Fibroblast of lung (primary cell): ENCODE results near the gene GPR25. TPM values are rescaled to one million over a fixed set of nuclear protein-coding genes. Genes with fewer than 3 reads are reported as not detected.

Experiments used
- DNase-seq, 2 donors: peaks; one replicate each; pipeline versions ENCODE4 v3.0.0 to v3.0.0-alpha.2; 2010; ENCODE audit warnings: low read depth in 2 of 2
- H2AFZ ChIP-seq: 2 replicates; pipeline ENCODE4 v1.5.1; 2012; ENCODE audit warnings: low read length, control low read depth, inconsistent platforms
- H3K27ac ChIP-seq: 2 replicates; pipeline ENCODE4 v1.5.1; 2011; ENCODE audit warnings: low read length, control low read depth; ENCODE audit not compliant: insufficient read depth
- H3K27me3 ChIP-seq: 2 replicates; pipeline ENCODE4 v1.5.1; 2011; ENCODE audit warnings: mild to moderate bottlenecking, low read length; ENCODE audit not compliant: control insufficient read depth, insufficient read depth
- H3K36me3 ChIP-seq: 2 replicates; pipeline ENCODE4 v1.5.1; 2011; ENCODE audit warnings: low read length; ENCODE audit not compliant: control insufficient read depth, insufficient read depth
- H3K4me1 ChIP-seq: 2 replicates; pipeline ENCODE4 v1.5.1; 2011; ENCODE audit warnings: low read length; ENCODE audit not compliant: control insufficient read depth, insufficient read depth; ENCODE audit errors: extremely low read depth
- H3K4me2 ChIP-seq: 2 replicates; pipeline ENCODE4 v1.5.1; 2011; ENCODE audit warnings: low read length, control low read depth; ENCODE audit not compliant: insufficient read depth; ENCODE audit errors: extremely low read depth
- H3K4me3 ChIP-seq, 4 experiments: fragments of 200-600 bp in 1 of 4; sonication (generic) in 1 of 4; replicated peaks in 1 of 4; 2 replicates each; pipeline ENCODE4 v1.5.1; 2011 to 2016; ENCODE audit warnings: low read length in 4 of 4, low read depth in 3 of 4, mild to moderate bottlenecking in 3 of 4, control low read depth in 2 of 4, inconsistent platforms in 1 of 4, mixed read lengths in 1 of 4; ENCODE audit not compliant: insufficient read depth in 1 of 4; ENCODE audit errors: control extremely low read depth in 1 of 4
- H3K79me2 ChIP-seq: 2 replicates; pipeline ENCODE4 v1.5.1; 2012; ENCODE audit warnings: mild to moderate bottlenecking, low read length, inconsistent platforms; ENCODE audit not compliant: control insufficient read depth, insufficient read depth
- H3K9ac ChIP-seq: 2 replicates; pipeline ENCODE4 v1.5.1; 2011; ENCODE audit warnings: mild to moderate bottlenecking, low read length, control low read depth; ENCODE audit not compliant: insufficient read depth
- H3K9me3 ChIP-seq: 2 replicates; pipeline ENCODE4 v1.5.1; 2012; ENCODE audit warnings: low read depth, low read length; ENCODE audit not compliant: control insufficient read depth, insufficient read depth
- H4K20me1 ChIP-seq: 2 replicates; pipeline ENCODE4 v1.5.1; 2011; ENCODE audit warnings: low read length; ENCODE audit not compliant: control insufficient read depth, insufficient read depth; ENCODE audit errors: extremely low read depth
- CTCF ChIP-seq, 2 donors: IDR thresholded peaks in 1 of 2; conservative IDR thresholded peaks in 1 of 2; 1 replicate in 1 of 2; 2 replicates in 1 of 2; pipeline ENCODE4 v1.5.1; 2011 to 2012; ENCODE audit warnings: low read length in 2 of 2, control low read depth in 1 of 2, inconsistent platforms in 1 of 2, low read depth in 1 of 2, mild to moderate bottlenecking in 1 of 2
- EZH2 ChIP-seq: IDR thresholded peaks from 2 replicates; pipeline ENCODE4 v1.5.1; 2012; ENCODE audit warnings: low read length, control low read depth, mild to moderate bottlenecking; ENCODE audit errors: missing control alignments
- polyA plus RNA-seq, 2 donors: library from polyadenylated mRNA; depleted of rRNA in 1 of 2; stranded (reverse) in 1 of 2; unstranded in 1 of 2; fragments of >200 nt; gene quantifications; 2 replicates each; pipeline ENCODE4 v1.2.1, GENCODE V29; 2011 to 2012; ENCODE audit warnings: missing spikeins in 1 of 2
- total RNA-seq: library from RNA; depleted of rRNA; stranded (reverse); fragments of >200 nt; gene quantifications from 2 replicates; pipeline ENCODE4 v1.2.1, GENCODE V29; 2014

Gene GPR25
- total and polyA plus RNA-seq, 2 donors (not counting 1 experiment from before 2014, with no cell fraction given), result not detected

- no peaks in the 10 kb centered on the region for H3K9me3 ChIP-seq
- no peak for DNase-seq
Measured at GRCh38 chr1:200899451-200899915, 26.7 kb downstream of the GPR25 start.

DNA sequence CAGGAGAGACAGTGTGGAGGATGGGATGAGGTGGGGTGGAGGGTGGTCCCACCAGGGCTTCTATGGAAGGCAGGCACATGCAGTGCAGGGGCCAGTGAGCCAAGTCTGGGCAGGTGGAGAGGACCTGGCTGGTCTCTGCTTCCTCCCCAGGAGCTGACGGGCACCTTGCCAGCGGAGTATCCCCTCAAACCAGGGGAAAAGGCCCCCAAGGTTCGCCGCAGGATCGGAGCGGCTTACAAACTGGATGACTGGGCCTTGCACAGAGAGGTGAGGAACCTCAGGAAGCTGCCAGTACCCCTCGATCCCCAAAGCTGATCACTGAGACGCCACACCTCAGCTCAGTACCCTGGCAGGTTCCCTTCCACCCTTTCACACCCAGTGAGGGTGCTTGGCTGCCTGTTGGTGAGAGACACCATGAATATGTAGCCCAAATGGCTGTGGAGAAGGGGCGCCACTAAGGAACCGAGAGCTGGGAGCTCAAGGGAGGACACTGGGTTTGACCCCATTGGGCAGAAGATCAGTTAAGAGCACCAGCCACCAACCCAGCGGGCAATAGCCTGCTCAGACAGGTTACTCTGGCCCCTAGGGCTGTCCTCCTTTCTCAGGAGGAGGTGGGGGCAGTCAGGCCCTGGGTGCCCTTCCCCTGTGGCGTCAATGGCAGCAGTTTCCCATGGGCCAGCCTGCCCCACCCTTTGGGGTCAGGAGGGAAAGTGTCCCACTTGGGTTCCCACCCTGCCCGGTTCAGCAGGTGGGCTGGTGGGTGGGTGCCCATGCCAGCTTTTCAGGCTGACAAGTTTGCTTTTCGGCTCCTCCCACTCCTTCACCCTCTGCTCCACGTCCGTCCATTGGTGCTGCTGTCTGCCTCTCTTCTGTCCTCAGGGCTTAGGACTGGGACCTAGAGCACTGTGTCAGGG lies 27.4 kb downstream of the GPR25 start:
- TF ChIP-seq EZH2 (no peak), CTCF (conservative IDR thresholded peaks at IDR 0.05 in 1 of 2, IDR thresholded peaks at IDR 0.05 in 1 of 2; ENCODE audit: low read depth in 1 of 2, low read length in 2 of 2) (no peak)
- no peak for DNase-seq
- no peak overlapping the region for H3K4me2 ChIP-seq
- no peaks in the 10 kb centered on the region for H3K79me2 ChIP-seq
- H4K20me1 ChIP-seq, result no peaks in the 10 kb centered on the region
- H3K4me1 ChIP-seq, result no peaks in the 10 kb centered on the region
- H3K36me3 ChIP-seq, result no peaks in the 10 kb centered on the region
- peaks cover 3% of the 10 kb centered on the region for H3K27me3 ChIP-seq
- H2AFZ ChIP-seq, result no peak overlapping the region
- no peaks in the 10 kb centered on the region for H3K9me3 ChIP-seq
- no peak overlapping the region for H3K27ac ChIP-seq
- H3K9ac ChIP-seq, result no peak overlapping the region
- H3K4me3 ChIP-seq, result no peak overlapping the region

More at GRCh38 chr1:200899451-200899915, 26.7 kb downstream of the GPR25 start:
- no peak overlapping the region for H2AFZ ChIP-seq
- H4K20me1 ChIP-seq, result no peaks in the 10 kb centered on the region
- H3K4me2 ChIP-seq, result no peak overlapping the region
- H3K4me3 ChIP-seq, result no peak overlapping the region
- no peaks in the 10 kb centered on the region for H3K27me3 ChIP-seq
- H3K36me3 ChIP-seq, result no peaks in the 10 kb centered on the region
- no peaks in the 10 kb centered on the region for H3K79me2 ChIP-seq
- no peak overlapping the region for H3K9ac ChIP-seq
- TF ChIP-seq CTCF (conservative IDR thresholded peaks at IDR 0.05 in 1 of 2, IDR thresholded peaks at IDR 0.05 in 1 of 2; ENCODE audit: low read depth in 1 of 2, low read length in 2 of 2), result no peak
- no peak for TF ChIP-seq EZH2
- H3K4me1 ChIP-seq, result no peaks in the 10 kb centered on the region
- no peak overlapping the region for H3K27ac ChIP-seq

DNA sequence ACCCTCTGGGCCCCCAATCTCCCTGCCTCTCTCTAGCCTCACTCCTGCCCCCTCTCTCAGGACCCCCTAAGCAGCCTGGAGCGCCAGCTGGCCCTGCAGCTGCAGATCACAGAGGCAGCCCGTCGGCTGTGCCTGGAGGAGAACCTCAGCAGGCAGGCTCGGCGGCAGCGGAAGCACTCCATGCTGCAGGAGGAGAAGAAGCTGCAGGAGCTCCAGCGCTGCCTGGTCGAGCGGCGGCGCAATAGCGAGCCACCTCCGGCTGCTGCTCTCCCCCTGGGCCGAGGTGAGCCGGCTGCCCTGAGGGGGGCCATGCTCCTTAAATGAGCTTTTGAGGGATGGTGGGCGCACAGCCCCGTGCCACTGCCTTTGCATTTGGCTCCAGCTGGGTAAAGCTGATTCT lies 28.1 kb downstream of the GPR25 start:
- Histone ChIP-seq H3K4me1 (no peaks in the 10 kb centered on the region), H3K9me3 (no peaks in the 10 kb centered on the region), H4K20me1 (no peaks in the 10 kb centered on the region), H2AFZ (no peak overlapping the region), H3K79me2 (no peaks in the 10 kb centered on the region), H3K4me2 (no peak overlapping the region), H3K27me3 (peaks cover 5% of the 10 kb centered on the region), H3K9ac (no peak overlapping the region), H3K27ac (no peak overlapping the region), H3K36me3 (no peaks in the 10 kb centered on the region), H3K4me3 (no peak overlapping the region)
- TF ChIP-seq EZH2, result no peak
- no peak for TF ChIP-seq CTCF (conservative IDR thresholded peaks at IDR 0.05 in 1 of 2, IDR thresholded peaks at IDR 0.05 in 1 of 2; ENCODE audit: low read depth in 1 of 2, low read length in 2 of 2)
- no peak for DNase-seq
